GM19025 (cell line): Measurements from ENCODE around the gene DDX18.

Experiments
- ATAC-seq: cut with Tn5 transposase; IDR thresholded peaks from one replicate; pipeline ENCODE4 v1.9.1; 2021; ENCODE audit warnings: mild to moderate bottlenecking, low read depth, moderate library complexity; ENCODE audit not compliant: unreplicated experiment

Gene DDX18

DNA sequence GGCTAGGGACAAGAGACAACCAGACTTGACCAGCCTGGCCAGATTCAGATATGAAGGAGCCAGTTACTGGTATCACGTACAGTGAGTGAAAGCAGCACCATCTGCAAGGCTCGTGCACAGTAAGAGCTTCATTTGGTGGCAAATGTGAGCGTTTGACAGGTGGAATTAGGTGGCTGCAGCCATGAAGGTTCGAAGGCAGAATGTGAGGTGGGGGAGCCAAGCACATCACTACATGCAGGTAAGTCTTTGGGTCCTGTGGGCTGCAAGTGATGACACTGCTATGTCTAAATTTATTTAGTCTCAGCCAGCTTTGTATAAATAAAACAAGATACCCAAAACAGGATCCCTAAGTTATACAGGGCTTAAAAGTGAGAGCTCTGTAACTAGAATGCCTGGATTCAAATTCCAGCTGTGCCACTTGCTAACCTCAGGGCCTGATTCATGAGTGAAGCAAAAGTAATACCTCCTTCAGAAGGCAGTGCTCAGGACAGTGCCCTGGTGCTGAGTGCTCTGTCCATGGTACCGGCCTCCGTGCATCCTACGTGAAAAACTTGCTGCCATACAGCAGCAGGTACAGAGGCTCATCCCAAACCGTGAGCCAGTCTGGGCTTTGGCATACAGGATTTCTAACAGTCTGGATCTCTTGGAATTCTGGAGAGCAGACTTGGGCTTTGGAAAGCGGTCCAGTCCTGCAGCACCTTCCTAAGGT, 18.6 kb downstream of the DDX18 start:
- ATAC-seq, result no peak

DNA sequence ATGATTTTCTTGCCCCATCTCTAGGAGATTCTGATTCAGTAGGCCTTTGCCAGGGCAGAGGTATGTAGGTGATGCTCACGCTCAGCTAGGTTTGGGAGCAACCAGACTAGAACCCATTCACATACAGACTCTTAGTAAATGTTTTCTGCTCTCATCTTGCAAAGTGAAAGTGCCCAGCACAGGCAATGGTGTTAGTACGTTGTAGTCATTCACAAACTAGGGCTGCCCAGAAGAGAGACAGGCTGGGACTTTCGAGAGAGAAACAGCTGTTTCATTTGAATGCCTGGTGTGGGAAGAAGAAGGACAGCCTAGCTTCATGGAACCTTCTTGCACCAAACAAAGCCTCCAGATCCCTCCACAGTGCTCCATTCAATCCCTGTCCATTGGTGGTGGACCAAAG, 19.4 kb downstream of the DDX18 start:
- peak; percentile 34 for ATAC-seq

DNA sequence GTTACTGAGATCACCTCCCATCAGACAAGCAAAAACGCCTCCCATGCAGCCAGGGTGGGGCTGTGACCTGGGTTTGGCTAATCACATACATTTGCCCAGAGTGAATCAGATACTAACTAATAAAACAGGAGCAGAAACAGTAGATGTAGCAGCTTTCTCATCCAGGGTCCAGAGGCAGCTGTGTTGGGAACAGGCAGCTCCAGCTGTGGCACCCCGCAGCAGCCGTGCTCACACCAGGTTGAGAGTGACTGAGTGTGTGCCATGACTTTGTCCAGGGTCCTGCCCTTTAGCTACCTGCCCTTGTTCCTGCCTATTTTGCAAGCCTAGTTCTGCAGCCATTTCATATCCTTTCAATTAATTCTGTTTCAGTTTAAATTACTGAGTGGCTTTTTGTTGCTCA, 20.5 kb downstream of the DDX18 start:
- ATAC-seq, result no peak

DNA sequence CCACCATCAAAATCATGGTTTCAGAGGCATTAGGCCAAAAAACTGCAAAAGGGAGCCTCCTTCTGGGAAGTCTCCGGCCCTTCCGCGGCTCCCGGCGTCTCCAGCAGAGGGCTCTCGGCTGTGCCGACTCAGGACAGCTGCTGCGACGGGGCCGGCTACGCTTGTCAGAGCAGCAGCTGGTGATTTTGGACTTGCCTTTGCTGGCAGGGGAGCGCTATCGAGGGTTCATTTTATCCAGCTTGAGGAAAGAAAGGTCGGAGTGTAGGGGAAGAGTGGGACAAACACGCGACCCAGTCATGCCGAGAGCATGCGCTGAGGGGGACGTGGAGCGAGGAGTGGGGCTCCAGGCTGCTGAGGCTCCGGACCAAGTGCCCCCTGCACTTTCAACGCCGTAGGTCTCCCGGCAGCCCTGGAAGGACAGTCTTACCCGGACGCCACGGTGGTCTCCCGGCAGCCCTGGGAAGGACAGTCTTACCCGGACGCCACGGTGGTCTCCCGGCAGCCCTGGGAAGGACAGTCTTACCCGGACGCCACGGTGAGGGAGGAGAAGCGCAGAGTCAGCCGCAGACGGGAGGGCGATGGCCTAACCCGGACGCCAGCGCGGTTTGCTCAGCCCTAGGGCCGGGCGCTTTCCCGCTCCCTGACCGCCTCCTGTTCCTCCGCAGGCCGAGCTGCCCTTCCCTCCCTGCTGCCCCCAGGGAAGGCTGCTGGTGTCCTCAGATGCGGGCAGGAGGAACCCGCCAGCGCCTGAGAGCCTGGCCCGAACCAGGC, 21.7 kb downstream of the DDX18 start:
- peak; percentile 75 for ATAC-seq

DNA sequence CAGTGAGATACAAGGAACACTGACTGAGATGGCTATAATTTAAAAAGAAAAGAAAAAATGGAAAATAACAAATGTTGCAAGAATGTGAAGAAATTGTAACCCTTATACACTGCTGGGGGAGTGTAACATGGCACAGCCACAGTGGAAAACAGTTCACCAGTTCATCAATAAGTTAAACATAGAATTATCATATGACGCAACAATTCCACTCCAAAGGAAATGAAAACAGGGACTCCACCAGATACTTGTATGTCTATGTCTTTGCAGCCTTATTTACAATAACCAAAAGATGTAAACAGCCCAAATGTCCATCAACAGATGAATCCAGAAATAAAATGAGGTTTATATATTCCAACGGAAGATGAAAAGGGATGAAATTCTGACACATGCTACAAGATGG, 30.8 kb downstream of the DDX18 start:
- no peak for ATAC-seq

DNA sequence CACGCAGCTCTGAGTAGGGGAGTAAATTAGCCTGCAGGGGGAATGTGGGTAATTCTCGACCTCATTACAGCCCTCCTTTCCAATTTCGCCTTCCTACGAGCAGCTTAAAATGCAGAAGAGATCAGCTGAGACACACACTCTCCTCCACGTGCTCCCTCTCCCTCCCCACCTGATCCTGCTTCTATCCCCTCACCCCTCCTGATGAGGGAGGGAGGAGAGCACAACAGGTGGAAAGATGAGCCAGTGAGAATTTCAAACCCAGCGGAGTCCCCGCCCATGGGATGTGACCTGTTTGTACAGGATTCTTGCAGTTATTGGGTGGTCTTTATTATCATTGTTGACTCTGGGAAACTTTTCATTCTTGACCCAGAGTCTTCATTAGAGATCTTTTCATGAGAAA, 35.5 kb downstream of the DDX18 start:
- ATAC-seq, result no peak

DNA sequence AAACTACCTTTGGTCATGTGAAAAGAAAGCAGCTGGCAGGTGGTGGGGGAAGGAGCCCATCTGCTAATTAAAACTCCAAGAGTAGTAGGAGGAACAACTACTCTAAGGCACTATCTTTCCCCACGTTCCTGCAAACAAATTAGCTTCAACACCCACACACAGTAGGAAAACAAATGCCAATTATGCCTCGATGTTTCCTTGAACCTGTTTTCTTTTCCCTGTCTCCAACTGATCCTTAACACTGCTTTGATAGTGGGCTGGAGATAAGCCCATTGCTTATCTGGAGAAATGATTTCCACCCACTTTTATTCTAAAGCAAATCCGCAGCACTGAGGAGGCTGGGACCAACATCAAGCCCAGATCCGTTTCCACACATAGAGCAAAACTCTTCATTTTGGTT, 36.0 kb downstream of the DDX18 start:
- no peak for ATAC-seq

DNA sequence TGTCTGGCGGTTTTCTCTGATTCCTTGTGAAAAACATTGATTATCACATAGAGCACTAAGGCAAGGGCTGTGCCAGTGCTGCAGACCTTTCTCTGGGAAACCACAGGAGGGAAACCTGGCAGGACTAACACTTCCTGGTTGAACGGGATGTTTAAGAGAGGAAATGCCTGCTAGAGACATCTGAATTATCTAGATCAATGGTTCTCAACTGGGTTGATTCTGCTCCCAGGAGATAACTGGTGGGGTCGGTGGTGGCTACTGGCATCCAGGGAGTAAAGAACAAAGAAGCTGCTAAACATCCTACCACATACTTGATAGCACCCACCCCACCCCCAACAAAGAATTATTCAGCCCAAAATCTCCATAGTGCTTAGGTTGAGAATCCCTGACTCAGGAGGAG, 37.5 kb downstream of the DDX18 start:
- no peak for ATAC-seq

DNA sequence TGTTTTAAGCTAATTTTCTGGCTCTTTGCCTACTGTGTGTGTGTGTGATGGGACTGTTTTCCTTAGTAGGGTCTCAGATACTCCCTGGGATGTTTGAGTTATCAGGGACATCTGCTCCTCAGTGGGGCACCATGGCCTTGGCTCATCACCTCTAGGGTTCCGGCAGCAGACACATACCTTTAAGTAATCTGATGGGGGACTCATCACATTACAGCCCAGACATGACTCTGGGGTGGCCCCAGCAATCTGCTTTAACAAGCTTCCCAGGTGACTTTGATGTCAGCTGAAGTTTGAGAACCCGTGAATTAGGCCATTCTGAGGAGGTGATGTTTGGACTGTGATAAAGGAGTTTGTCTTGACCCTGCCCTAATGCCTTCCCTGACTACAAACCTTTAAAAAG, 38.8 kb downstream of the DDX18 start:
- no peak for ATAC-seq

DNA sequence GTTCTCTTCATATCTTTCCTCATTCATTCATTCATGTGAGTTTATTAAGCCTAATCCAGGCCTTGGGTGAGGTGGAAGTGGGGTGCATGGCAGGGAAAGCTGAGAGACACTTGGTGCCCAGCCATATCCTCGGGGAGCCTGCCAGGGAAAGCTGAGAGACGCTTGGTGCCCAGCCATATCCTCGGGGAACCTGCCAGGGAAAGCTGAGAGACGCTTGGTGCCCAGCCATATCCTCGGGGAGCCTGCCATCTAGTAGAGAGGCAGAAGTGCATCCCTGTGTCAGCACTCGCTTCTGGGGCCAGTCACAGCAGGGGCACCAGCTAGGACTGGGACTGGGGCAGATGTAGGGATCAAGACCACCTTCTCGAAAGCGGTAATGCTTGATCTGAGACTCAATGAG, 39.4 kb downstream of the DDX18 start:
- no peak for ATAC-seq

DNA sequence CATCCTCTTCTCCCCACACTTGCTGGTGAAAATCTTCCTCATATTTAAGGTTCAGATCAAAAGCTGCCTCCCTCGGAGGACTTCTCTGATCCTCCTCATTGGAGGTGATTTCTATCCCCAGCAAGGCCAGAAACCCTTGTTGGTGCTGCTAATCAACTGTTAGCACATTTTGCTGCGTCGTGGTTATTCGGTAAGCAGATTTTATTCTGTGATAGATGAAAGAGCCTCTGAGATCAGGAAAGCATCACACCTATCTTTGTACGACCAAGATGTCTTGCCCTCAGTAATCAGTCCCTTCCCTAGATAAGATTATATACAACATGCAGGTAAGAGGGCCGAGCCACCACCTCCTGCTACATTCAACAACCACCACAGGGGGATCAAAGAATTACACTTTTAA, 40.1 kb downstream of the DDX18 start:
- ATAC-seq, result no peak

DNA sequence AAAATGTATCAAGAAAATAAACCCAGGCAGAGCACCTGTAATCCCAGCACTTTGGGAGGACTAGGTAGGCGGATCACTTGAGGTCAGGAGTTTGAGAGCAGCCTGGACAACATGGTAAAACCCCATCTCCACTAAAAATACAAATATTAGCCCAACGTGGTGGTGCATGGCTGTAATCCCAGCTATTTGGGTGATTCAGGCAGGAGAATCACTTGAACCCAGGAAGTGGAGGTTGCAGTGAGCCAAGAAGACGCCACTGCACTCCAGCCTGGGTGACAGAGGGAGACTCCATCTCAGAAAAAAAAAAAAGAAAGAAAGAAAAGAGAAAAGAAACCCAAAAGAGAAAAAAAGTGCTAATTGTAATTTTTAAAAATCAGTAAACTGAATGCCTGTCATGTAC, 41.4 kb downstream of the DDX18 start:
- ATAC-seq, result no peak

DNA sequence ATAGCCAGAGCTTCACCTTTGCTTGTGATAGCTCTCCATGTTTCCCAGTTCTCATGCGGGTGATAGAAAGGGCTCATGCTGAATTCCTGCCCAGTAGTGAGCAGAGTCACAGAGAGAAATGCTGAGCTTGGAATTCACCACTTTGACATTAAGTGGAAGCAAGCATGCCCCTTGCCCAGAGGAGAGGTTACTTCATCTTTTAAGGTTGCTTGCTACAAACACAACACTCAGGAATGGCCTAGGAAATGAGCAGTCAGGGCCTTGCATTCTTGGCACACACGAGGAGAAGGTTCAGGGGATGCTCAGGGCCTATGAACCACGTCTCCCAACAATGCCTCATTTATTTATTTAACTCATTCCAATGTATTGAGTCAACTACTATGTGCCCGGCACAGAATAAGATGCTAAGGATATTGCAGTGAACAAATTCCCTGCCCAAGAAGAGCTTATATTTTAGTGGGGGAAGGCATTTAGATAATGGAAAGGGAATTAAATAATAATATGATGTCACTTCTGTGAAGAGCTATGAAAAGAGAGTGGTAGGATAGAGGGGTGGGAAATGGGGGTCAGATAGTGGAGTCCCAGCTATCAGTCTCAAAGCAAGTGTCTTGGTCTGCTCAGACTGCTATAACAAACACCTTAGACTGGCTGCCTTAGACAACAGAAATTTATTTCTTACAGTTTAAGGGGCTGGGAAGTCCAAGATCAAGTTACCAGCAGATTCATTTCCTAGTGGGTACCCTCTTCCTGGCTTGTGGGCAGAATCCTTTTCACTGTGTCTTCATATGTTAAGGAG, 42.1 kb downstream of the DDX18 start:
- no peak for ATAC-seq

DNA sequence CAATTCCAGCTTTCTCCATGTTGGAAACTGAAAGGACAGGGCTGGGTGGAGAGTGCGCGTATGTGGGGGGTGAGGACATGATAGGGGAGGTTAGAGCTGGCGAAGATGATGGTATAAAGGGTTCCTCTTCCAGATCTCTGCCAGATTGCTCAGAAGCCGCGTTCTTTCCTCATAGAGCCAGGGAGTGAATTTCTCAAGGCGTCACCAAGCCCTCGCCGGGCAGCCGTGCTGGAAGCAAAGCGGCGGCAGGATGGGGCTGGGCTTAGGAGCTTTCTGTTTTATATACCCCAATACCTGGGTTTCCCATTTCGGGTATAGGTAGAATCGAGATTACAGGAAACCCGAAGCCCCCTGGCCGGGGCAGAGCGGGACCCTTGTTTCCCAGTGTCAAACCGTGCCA, 43.8 kb downstream of the DDX18 start:
- no peak for ATAC-seq

DNA sequence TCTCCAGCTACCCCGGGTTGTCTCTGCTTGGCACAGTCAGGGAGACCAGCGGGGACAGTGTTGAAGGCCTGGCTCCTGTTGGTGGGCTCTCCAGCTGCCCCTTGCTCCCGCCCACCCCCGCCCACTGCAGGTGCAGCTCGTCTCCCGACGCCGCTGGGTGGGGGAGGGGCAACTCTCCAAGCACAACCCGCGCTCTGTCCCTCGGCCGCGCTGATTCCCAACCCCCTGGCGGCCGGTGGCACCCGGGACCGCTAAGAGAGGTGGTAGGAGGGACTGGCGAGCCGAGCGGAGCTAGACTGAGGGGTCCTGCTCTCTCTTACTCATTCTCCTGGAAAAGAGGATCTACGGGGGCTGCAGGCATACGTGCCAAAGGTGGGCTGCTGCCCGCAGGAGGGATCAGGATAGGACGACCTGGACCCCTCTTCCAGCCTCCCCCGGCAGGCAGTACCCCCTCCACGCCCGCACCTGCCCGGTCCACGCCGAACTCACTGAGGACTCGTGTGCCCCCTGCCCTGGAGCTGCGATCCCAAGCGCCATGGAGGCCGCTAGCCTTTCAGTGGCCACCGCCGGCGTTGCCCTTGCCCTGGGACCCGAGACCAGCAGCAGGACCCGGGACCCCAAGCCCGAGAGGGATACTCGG, 44.5 kb downstream of the DDX18 start:
- no peak for ATAC-seq

DNA sequence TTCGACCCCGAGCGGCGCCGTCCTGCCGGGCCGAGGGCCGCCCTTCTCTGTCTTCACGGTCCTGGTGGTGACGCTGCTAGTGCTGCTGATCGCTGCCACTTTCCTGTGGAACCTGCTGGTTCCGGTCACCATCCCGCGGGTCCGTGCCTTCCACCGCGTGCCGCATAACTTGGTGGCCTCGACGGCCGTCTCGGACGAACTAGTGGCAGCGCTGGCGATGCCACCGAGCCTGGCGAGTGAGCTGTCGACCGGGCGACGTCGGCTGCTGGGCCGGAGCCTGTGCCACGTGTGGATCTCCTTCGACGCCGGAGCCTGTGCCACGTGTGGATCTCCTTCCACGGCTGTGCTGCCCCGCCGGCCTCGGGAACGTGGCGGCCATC, 45.0 kb downstream of the DDX18 start:
- no peak for ATAC-seq

DNA sequence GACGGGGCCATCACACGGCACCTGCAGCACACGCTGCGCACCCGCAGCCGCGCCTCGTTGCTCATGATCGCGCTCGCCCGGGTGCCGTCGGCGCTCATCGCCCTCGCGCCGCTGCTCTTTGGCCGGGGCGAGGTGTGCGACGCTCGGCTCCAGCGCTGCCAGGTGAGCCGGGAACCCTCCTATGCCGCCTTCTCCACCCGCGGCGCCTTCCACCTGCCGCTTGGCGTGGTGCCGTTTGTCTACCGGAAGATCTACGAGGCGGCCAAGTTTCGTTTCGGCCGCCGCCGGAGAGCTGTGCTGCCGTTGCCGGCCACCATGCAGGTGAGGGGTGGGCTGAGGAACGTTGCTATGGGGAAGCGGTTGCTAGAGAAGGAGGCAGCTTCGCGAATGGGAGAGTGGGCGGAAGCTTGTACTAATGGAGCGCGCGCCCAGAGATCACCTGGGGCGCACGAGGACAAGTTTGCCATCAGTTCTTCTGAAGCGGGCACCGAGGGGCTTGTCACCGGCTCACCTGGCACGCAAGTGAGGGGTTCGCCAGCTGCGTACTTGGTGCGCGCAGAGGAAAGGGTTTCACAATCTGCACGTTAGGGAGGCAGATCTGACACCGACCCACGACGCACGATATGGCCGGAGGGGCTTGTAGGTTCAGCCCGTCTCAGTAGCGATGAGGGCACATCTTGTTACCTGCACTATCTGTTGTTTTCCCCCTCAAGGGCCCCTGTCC, 45.6 kb downstream of the DDX18 start:
- ATAC-seq, result no peak

DNA sequence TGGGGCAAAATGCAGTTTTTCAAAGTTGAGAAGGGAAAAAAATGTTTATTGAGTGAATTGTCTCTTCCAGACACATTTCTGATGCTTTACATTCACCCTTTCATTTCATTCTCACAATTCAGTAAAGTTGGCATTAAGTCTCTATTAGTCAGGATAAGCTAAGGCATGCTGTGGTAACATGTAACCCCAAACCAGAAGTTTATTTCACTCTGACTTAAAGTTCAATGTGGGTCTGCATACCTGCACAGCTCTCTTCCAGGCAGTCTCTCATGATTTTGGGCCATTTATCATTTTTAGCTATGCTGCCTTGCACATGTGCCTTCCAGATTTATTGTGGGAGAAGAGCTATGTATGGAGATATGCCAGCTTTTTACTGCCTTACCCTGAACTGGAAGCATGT, 48.0 kb downstream of the DDX18 start:
- ATAC-seq, result no peak

DNA sequence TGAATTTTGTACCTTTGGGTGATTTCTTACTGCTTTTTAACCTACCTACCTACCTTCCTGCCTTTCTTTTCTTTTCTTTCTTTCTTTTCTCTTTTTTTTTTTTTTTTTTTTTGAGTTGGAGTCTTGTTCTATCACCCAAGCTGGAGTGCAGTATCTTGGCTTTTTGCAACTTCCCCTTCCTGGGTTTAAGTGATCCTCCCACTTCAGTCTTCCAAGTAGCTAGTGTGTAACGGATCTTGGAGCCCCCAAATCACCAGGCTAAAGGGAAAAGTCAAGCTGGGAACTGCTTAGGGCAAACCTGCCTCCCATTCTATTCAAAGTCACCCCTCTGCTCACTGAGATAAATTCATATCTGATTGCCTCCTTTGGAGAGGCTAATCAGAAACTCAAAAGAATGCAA, 61.3 kb downstream of the DDX18 start:
- no peak for ATAC-seq

DNA sequence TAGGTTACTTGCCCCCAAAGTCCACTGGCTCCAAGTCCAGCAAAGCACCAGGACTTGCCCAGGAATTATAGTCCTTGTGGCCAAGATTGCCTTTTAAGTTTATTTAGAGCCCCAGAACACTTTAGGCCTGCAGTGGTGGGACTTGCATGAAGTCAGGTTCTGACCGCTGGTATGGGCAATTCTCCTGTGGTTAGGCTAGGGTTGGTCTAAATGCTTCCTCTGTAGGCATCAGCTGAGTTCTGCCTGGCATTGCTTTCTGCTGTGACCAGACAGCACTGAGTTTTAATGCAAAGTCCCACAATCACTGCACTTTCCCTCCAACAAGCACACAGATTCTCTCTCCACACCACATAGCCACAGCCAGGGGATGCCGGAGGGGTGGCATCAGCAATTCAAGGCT, 64.5 kb downstream of the DDX18 start:
- ATAC-seq, result no peak
